ENCODE results near the gene C22orf39. TPM values are rescaled to one million over a fixed set of nuclear protein-coding genes. Genes with fewer than 3 reads are reported as not detected.

Gene C22orf39
- polyA plus RNA-seq, 1 of the 3 experiments (the other 2 are of a cell fraction), result 17.7 TPM

- Histone ChIP-seq H3K27ac (ENCODE audit: low read depth in 2 of 2, low read length in 1 of 2) (no peak overlapping the region), H3K4me1 (ENCODE audit: control insufficient read depth in 1 of 2, insufficient read depth in 2 of 2, low read depth in 1 of 2, low read length in 1 of 2) (no peaks in the 10 kb centered on the region), H3F3A (replicated peaks; ENCODE audit: insufficient read depth) (no peaks in the 10 kb centered on the region), H3K9me3 (no peaks in the 10 kb centered on the region), H4K20me1 (ENCODE audit: insufficient read depth) (no peaks in the 10 kb centered on the region), H3K27me3 (ENCODE audit: insufficient read depth) (no peaks in the 10 kb centered on the region), H3K9ac (no peak overlapping the region), H3K36me3 (replicated peaks in 1 of 2; ENCODE audit: control insufficient read depth in 1 of 2, insufficient read depth in 2 of 2, low read length in 1 of 2) (peaks cover 29 to 50% of the 10 kb centered on the region in 2 experiments), H3K4me2 (no peak overlapping the region), H3K4me3 (ENCODE audit: low read depth in 2 of 2, low read length in 1 of 2) (no peak overlapping the region), H3K79me2 (ENCODE audit: insufficient read depth) (no peaks in the 10 kb centered on the region), H2AFZ (ENCODE audit: low read depth) (no peak overlapping the region), H3K9me2 (no peaks in the 10 kb centered on the region)
- 94% methylated on average over 5 of the region's 6 CpGs for WGBS (ENCODE audit: low lambda C conversion rate)
- no peak for TF ChIP-seq RFX5 (IDR thresholded peaks at IDR 0.05; ENCODE audit: low read length)
- ChIA-PET CTCF (no interaction called here), POLR2A (no interaction called here)
- DNase-seq, result no peak
Observed at GRCh38 chr22:19398206-19398605, 49.3 kb downstream of the C22orf39 start.

GRCh38 chr22:19397734-19398104 lies 49.8 kb downstream of the C22orf39 start:
- CTCF ChIA-PET, result interaction anchor here (1.0 kb wide), 1 partner anchor 232 kb away, joined by 4 read pairs; no protein-coding TSS in a partner anchor
- 100% methylated on average over 3 of the region's 3 CpGs for WGBS (ENCODE audit: low lambda C conversion rate)

More at GRCh38 chr22:19397734-19398104, 49.8 kb downstream of the C22orf39 start:
- peaks cover 30 to 54% of the 10 kb centered on the region in 2 experiments for H3K36me3 ChIP-seq (replicated peaks in 1 of 2; ENCODE audit: control insufficient read depth in 1 of 2, insufficient read depth in 2 of 2, low read length in 1 of 2)
- H3K79me2 ChIP-seq (ENCODE audit: insufficient read depth), result no peaks in the 10 kb centered on the region
- H4K20me1 ChIP-seq (ENCODE audit: insufficient read depth), result no peaks in the 10 kb centered on the region
- DNase-seq, result no peak
- H3K9me2 ChIP-seq, result no peaks in the 10 kb centered on the region
- no peak overlapping the region for H2AFZ ChIP-seq (ENCODE audit: low read depth)
- no peak overlapping the region for H3K27ac ChIP-seq (ENCODE audit: low read depth in 2 of 2, low read length in 1 of 2)
- TF ChIP-seq EZH2phosphoT487 (IDR thresholded peaks at IDR 0.05; ENCODE audit: borderline replicate concordance, low read depth) (no peak), EP300 (IDR thresholded peaks at IDR 0.05; ENCODE audit: borderline replicate concordance in 1 of 2, low read depth in 1 of 2, low read length in 1 of 2) (no peak), IRF3 (IDR thresholded peaks at IDR 0.05; ENCODE audit: low read depth, low read length) (no peak), RFX5 (IDR thresholded peaks at IDR 0.05; ENCODE audit: low read length) (no peak), NFIC (IDR thresholded peaks at IDR 0.05; ENCODE audit: borderline replicate concordance) (no peak), USF1 (IDR thresholded peaks at IDR 0.05; ENCODE audit: borderline replicate concordance, low read depth) (no peak), MXI1 (IDR thresholded peaks at IDR 0.05; ENCODE audit: low read depth, low read length) (no peak), TAF1 (IDR thresholded peaks at IDR 0.05; ENCODE audit: borderline replicate concordance, low read depth, low read length) (no peak), PBX3 (IDR thresholded peaks at IDR 0.05) (no peak), NRF1 (IDR thresholded peaks at IDR 0.05; ENCODE audit: low read depth, low read length) (no peak)
- H3K4me1 ChIP-seq (ENCODE audit: control insufficient read depth in 1 of 2, insufficient read depth in 2 of 2, low read depth in 1 of 2, low read length in 1 of 2), result no peaks in the 10 kb centered on the region
- no peaks in the 10 kb centered on the region for H3K9me3 ChIP-seq
- no peak overlapping the region for H3K9ac ChIP-seq
- H3K27me3 ChIP-seq (ENCODE audit: insufficient read depth), result no peaks in the 10 kb centered on the region
- H3F3A ChIP-seq (replicated peaks; ENCODE audit: insufficient read depth), result no peaks in the 10 kb centered on the region
- POLR2A ChIA-PET, result no interaction called here
- no peak overlapping the region for H3K4me2 ChIP-seq
- no peak overlapping the region for H3K4me3 ChIP-seq (ENCODE audit: low read depth in 2 of 2, low read length in 1 of 2)

Data from SK-N-SH (cell line).